Right lobe of liver (tissue), 4 donors: ENCODE data around the gene COPG1.

ENCODE experiments used
- CTCF ChIP-seq, 4 donors: fragments of 200-600 bp in 3 of 4; fragments of 450-650 bp in 1 of 4; IDR thresholded peaks; one replicate each; pipeline versions ENCODE4 v1.5.1 to v1.8.0; 2016 to 2022; ENCODE audit warnings: antibody characterized with exemption in 4 of 4, mild to moderate bottlenecking in 2 of 4
- POLR2A ChIP-seq: fragments of 450-650 bp; IDR thresholded peaks from one replicate; pipeline ENCODE4 v1.6.1; 2017; ENCODE audit warnings: antibody characterized with exemption, mild to moderate bottlenecking
- donor health status: DM: no; HTN: no; CAD: no.
- donor health status: DM: no; HTN: no; CAD: no.
- donor health status: DM: no; HTN: yes; CAD: no.

DNA sequence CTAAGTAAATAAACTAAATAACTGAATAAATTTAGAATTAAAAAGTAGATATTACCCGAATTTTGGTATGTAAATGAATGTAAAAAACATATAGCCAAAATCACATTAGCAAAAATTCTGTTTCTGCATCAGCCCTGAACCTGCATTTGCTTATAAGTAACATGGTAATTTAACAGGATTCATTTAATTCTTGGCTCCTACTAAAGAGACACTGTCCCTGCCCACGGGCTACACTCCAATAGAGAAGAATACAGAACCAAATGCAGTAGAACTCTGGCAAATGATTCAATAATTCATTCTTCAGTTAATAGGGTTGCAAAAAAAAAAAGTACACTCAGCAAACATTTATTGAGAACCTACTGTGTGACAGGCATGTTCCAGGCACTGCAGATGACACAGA, 44.9 kb upstream of the COPG1 start:
- TF ChIP-seq CTCF (IDR thresholded peaks at IDR 0.05) (no peak), POLR2A (no peak)
